ES-I3 (cell line): ENCODE data around the gene PCIF1.
"Not testable (repeated sequence)": the region's sequence is repeated elsewhere in the genome, so short reads cannot be mapped to it uniquely, and the experiment has no call there.

ENCODE experiments used
- H3K36me3 ChIP-seq: 2 replicates; pipeline ENCODE4 v1.6.1; 2013; ENCODE audit warnings: mild to moderate bottlenecking, low read length, control low read depth, moderate library complexity; ENCODE audit not compliant: insufficient read depth
- H3K4me1 ChIP-seq: 2 replicates; pipeline ENCODE4 v1.6.1; 2013; ENCODE audit warnings: mild to moderate bottlenecking, control low read depth, low read length; ENCODE audit not compliant: insufficient read depth
- H3K9ac ChIP-seq: 2 replicates; pipeline ENCODE4 v1.6.1; 2013; ENCODE audit warnings: low read depth, mild to moderate bottlenecking, low read length, moderate library complexity
- H3K9me3 ChIP-seq: 2 replicates; pipeline ENCODE4 v1.6.1; 2013; ENCODE audit warnings: mild to moderate bottlenecking, low read length, moderate library complexity; ENCODE audit not compliant: control insufficient read depth, insufficient read depth

PCIF1 gene

DNA sequence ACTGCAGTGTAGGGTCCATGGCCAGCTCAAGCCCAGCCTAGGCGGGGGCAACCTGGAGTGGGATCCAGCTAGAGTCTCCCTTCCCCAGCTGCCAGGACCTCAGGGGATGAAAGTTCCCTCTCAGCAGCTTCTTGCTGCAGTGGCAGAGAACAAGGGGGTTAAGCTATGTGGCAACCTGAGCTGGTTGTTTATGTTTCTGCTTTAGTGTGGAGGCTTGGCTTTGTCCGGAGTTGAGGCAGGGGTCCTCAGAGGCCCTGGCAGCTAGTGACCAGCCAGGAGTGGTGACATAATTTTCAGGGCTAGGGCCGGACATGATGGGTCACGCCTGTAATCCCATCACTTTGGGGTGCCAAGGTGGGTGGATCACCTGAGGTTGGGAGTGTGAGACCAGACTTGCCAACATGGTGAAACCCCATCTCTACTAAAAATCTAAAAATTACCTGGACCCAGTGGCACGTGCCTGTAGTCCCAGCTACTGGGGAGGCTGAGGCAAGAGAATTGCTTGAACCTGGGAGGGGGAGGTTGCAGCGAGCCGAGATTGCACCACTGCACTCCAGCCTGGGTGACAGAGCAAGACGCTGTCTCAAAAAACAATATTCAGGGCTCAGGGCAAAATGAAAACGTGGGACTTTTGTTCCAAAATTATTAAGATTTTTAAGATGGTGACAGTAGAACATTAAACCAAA lies 8.5 kb upstream of the PCIF1 start:
- no peak overlapping the region for H3K9ac ChIP-seq
- H3K4me1 ChIP-seq: no peaks in the 10 kb centered on the region
- H3K36me3 ChIP-seq: no peaks in the 10 kb centered on the region
- no peaks in the 10 kb centered on the region for H3K9me3 ChIP-seq

DNA sequence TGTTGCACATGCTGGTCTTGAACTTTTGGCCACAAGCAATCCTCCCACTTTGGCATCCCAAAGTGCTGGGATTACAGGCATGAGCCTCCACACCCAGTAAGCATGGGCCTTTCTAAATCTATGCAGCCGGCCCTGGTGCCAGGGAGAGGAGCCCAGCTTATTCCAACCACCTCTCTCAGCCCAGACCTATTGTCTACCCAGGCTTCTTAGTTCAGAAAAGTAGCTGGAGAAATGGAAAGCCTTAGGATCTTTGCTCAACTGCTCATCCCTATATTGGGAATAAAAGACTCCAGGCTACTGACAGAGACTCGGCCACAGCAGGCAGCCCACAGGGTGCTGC lies 7.8 kb upstream of the PCIF1 start:
- no peak overlapping the region for H3K9ac ChIP-seq
- no peaks in the 10 kb centered on the region for H3K4me1 ChIP-seq
- no peaks in the 10 kb centered on the region for H3K36me3 ChIP-seq

DNA sequence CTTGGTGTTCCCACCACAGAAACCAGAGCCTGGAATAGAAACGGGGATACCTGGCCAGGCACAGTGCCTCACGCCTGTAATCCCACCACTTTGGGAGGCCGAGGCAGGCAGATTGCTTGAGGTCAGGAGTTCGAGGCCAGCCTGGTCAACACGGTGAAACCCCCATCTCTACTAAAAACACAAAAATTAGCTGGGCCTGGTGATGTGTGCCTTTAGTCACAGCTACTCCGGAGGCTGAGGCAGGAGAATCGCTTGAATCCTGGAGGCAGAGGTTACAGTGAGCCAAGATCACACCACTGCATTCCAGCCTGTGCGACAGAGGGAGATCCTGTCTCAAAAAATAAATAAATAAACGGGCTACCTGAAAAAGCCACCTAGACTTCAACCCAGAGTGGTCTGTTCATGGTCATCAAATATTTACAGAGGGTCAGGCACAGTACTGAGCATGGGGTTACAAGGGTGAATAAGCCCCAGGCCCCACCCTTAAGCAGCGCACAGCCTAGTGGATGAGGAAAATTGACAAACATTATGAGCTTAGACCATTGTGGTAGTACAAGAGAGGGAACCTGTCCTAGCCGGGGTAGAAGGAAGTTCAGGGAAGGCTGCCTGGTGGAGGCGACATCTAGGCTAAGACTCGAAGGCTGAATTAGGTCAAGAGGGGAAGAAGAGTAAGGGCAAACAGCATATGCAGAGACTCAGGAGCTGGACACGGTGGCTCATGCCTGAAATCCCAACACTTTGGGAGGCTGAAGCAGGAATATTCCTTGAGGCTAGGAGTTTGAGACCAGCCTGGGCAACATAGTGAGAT lies 7.2 kb upstream of the PCIF1 start:
- no peaks in the 10 kb centered on the region for H3K4me1 ChIP-seq
- no peaks in the 10 kb centered on the region for H3K9me3 ChIP-seq
- H3K9ac ChIP-seq: no peak overlapping the region
- H3K36me3 ChIP-seq: no peaks in the 10 kb centered on the region

More for the DNA sequence above, 7.8 kb upstream of the PCIF1 start:
- H3K9me3 ChIP-seq: no peaks in the 10 kb centered on the region

DNA sequence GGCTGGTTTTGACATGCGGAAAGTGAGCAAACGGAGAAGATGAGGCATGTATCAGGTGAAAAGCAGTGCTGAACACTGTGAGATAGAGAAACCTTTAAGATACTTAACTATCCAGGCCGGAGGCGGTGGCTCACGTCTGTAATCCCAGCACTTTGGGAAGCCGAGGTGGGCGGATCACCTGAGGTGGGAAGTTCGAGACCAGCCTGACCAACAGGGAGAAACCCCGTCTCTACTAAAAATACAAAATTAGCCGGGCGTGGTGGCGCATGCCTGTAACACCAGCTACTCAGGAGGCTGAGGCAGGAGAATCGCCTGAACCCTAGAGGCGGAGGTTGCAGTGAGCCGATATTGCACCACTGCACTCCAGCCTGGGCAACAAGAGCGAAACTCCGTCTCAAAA lies 2.8 kb upstream of the PCIF1 start:
- H3K36me3 ChIP-seq, H3K9ac ChIP-seq, H3K9me3 ChIP-seq, H3K4me1 ChIP-seq: not testable (repeated sequence)

DNA sequence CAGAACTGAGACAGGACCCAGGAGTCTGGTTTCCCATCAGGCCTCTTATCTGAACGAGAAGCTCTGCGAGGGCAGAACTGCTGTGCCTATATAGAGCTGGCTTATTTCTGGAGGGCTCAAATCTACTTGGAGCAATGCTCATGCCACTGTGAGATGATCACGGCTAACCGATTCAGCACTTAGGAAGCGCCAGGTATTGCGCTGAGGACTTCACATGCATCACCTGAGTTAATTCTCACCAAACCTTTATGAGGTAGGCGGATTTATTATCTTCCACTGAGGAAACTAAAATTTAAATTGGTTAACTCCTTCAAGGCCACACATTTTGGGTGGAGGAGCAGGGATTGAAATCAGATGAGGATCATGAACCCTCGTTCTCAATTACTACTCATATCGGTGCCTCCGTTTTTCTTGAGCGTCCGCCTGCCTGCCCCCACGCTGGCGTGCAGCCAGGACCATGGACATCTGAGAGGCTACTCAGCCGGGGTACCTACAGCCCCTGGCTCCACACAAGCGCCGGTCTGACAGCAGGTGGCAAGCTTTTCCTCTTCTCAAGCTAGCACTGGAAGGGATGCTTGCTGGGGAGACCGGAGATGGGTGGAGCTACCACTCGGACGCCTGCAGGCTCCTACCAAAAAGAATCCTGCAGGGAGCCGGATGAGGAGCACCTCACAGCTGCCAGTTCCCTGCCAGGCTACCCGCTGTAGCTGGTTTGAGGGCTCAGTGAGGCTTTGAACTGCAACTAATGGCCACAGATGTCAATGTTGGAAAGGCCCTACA lies 1.0 kb upstream of the PCIF1 start:
- Histone ChIP-seq H3K9ac (peak overlapping the region; percentile 98), H3K9me3 (no peaks in the 10 kb centered on the region), H3K4me1 (peaks cover 15% of the 10 kb centered on the region), H3K36me3 (no peaks in the 10 kb centered on the region)

DNA sequence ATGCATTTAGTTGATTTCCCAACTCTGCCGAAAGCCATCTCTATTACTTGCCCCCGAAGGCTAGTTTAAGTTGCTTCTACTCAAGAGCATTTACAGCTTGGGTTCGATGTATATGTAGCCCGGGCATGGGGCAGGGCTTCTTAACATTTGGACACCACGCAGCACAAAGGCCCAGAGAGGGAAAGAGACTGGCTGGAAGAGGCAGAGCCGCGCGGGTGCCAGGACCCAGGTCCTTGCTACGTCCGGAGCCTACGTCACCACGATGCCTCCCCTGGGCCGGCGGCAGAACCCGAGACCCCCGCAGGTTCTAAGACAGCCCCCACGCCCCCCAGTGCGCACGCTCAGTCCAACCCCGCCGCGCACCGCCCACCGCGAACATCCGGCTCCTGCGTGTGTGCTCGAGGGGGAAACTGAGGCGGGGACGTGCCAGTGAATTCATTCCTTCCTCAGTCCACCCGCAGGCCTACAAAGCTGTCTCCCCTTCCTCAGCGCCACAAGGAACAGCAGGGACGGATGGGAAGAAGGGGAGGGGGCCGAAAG lies 367 bp upstream of the PCIF1 start:
- Histone ChIP-seq H3K9me3 (no peaks in the 10 kb centered on the region), H3K4me1 (peaks cover 17% of the 10 kb centered on the region), H3K36me3 (no peaks in the 10 kb centered on the region), H3K9ac (peak overlapping the region; percentile 98)

DNA sequence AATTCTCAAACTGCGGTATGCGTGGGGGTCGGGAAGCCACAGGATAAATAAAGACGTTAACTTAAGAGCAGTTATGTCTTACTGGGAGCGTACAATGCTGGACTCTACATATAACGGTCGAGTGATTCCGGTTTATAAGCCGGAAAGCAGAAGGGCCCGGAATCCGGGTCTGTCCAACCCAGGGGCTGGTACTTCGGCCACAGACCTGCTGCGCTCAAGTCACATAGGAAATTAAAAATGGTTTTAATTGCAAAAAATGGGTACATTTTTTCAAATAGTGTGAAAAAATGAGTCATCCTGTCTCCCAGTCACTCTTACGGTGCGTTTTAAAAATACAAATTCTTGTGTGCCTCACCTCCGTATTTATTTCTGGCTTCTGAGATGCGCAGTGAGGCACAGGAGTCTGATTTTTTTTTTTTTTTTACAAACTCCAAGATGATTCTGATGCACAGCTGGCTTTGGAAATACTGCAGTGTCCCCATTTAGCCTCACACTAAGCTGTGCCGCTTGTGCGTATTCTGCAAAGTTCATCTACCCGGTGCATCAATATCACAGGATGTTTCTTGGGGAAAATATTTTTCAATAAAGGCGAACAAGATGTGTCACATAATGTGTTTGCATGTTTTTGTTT lies 1.0 kb downstream of the PCIF1 start:
- H3K4me1 ChIP-seq: peaks cover 17% of the 10 kb centered on the region
- H3K9me3 ChIP-seq: no peaks in the 10 kb centered on the region
- peaks cover 9% of the 10 kb centered on the region for H3K36me3 ChIP-seq
- peak overlapping the region; percentile 81 for H3K9ac ChIP-seq

DNA sequence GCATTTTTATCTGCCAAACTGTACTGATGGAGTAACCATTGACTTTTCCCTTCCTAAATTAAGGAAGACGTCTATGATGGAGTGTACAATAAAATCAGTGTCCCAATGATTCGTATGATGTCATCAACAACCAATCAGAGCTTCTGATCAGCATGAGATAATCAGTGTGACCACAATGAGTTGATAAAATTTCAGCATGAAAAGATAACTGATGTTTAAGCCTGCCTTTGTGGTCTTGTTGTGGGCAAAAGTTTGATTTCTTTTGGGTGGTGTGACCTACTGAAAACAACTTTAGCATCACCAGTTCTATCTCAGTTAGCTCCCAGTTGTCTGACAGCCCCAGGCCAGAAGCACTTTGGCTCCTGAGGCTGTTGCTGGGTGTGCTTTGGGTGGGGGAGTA lies 3.3 kb downstream of the PCIF1 start:
- peaks cover 17% of the 10 kb centered on the region for H3K4me1 ChIP-seq
- no peaks in the 10 kb centered on the region for H3K9me3 ChIP-seq
- H3K9ac ChIP-seq: no peak overlapping the region
- peaks cover 13% of the 10 kb centered on the region for H3K36me3 ChIP-seq

DNA sequence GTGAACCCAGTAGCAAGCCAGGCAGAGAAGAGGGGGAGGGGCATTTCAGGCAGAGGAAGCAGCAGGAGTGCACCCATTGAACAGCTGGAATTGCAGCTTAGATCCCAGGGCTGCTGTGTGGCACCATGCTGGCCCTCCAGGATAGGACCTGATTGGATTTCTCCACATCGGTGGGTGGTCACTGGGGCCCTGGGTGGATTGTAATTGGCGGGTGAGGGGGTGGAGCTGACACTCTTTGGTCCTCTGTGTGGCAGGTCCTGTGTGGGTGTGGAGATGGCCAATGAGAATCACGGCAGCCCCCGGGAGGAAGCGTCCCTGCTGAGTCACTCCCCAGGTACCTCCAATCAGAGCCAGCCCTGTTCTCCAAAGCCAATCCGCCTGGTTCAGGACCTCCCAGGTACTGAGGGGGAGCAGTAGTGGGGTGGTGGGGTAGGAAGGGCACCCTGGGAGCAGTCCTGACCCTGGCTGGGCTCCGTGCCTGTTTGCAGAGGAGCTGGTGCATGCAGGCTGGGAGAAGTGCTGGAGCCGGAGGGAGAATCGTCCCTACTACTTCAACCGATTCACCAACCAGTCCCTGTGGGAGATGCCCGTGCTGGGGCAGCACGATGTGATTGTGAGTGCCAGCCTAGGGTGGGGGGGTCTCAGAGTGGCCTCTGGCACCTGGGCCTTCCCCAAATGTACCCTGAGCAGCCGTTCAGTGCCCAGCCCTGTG lies 4.4 kb downstream of the PCIF1 start:
- Histone ChIP-seq H3K9ac (no peak overlapping the region), H3K36me3 (peaks cover 23% of the 10 kb centered on the region), H3K9me3 (no peaks in the 10 kb centered on the region), H3K4me1 (peaks cover 12% of the 10 kb centered on the region)

DNA sequence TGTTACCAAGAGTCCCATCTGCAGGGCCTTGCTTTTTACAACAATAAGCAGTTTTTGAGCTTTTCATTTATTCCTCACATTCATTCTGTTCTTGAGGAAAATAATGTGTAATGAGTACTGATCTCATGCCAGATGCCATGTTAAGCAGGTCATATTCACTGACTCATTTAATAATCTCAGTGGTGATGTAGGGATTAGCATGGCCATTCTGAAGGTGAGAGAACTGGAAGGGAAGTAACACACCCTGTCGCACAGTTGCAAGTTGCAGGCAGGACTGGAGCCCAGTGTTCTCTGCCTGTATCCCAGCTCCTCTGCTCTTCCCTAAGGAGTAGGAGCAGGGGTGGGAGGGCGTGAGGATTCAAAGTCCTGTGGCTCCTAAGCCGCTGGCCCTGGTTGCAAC lies 5.6 kb downstream of the PCIF1 start:
- Histone ChIP-seq H3K36me3 (peaks cover 33% of the 10 kb centered on the region), H3K4me1 (peaks cover 12% of the 10 kb centered on the region), H3K9me3 (no peaks in the 10 kb centered on the region), H3K9ac (no peak overlapping the region)

DNA sequence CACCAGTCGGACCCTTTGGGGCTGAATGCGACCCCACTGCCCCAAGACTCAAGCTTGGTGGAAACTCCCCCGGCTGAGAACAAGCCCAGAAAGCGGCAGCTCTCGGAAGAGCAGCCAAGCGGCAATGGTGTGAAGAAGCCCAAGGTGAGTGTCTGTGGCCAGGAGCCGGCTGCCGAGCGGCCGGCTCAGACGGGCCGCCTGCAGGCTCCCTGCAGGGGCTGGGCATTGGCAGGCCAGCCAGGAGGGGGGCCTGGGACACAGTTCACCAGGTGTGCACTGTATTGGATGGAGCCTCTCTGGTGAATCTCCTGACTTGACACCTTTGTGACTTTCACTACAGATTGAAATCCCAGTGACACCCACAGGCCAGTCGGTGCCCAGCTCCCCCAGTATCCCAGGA lies 6.0 kb downstream of the PCIF1 start:
- H3K9ac ChIP-seq: no peak overlapping the region
- H3K36me3 ChIP-seq: peaks cover 37% of the 10 kb centered on the region
- H3K9me3 ChIP-seq: no peaks in the 10 kb centered on the region
- H3K4me1 ChIP-seq: peaks cover 12% of the 10 kb centered on the region

DNA sequence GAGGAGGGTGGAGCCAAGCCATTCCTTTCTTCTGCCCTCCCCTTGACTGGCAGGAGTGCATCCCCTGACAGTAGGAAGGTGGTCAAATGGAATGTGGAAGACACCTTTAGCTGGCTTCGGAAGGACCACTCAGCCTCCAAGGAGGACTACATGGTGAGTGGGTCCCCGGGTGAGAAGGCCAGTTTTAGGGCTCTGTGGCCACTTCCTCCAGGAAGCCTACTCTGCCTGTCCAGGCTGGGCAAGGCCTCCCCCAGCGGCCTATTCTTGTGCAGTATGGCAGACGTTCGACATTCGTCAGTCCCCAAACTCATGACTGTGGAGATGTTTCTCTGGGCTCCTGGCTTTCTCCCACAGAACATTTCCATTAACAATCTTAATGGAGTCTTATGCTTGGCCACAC lies 9.1 kb downstream of the PCIF1 start:
- Histone ChIP-seq H3K9me3 (no peaks in the 10 kb centered on the region), H3K9ac (no peak overlapping the region), H3K36me3 (peaks cover 37% of the 10 kb centered on the region), H3K4me1 (peaks cover under 1% of the 10 kb centered on the region; the same call in 1 of the 2 replicates)

DNA sequence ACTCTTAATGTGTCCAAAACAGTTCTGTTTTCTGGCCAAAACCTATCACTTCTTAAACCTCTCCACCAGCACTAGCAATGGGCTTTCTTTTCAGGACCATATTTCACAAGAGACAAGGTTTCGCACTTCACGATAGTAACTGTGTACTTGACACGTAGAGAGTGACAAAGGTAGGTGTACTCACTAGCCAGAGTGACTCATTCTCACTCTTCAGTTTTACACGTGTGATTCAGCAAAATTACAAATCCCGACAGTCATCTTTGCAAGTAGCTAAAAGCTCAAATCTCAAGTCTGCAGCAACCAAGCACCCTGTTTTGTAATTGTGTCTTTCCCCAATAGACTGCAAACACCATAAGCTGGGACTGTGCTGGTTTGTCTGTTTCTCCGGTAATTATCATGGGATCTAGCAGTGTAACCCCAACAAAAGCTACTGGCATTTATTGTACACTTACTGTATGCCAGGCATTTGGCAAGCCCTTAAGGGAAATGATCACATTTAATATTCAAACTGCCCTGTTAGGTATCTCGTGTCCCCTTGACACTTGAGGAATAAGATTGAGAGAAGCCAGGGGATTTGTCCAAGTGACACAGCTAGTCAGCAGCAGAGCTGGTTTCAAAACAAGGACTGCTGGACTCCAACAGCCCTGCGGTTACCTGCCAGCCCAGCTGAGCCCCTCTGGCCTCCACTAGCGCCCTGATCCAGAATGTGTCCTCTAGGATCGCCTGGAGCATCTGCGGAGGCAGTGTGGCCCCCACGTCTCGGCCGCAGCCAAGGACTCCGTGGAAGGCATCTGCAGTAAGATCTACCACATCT lies 9.9 kb downstream of the PCIF1 start:
- H3K36me3 ChIP-seq: peaks cover 37% of the 10 kb centered on the region

More for the DNA sequence above, 9.9 kb downstream of the PCIF1 start:
- Histone ChIP-seq H3K9me3 (no peaks in the 10 kb centered on the region), H3K4me1 (no peaks in the 10 kb centered on the region), H3K9ac (no peak overlapping the region)
